ENCODE results near the gene BAIAP2L1. TPM values are rescaled to one million over a fixed set of nuclear protein-coding genes. Genes with fewer than 3 reads are reported as not detected.
A peak's percentile ranks its signal among the peaks of the same experiment; 100 is the strongest.

The BAIAP2L1 gene
- total and polyA plus RNA-seq, 2 donors (not counting 3 experiments of a cell fraction or from before 2014, with no cell fraction given) = 0.32 to 1.1 TPM

- no peak overlapping the region for H2AFZ ChIP-seq (ENCODE audit: low read depth, low read length)
- no peaks in the 10 kb centered on the region for H3K9me3 ChIP-seq (replicated peaks; ENCODE audit: control insufficient read depth, insufficient read depth, low read length)
- H3K9ac ChIP-seq (replicated peaks; ENCODE audit: extremely low read depth, insufficient read depth, low read length) = peak overlapping the region; percentile 13
- FAIRE-seq (no peak), DNase-seq (ENCODE audit: low read depth, low spot score) (no peak)
- no peaks in the 10 kb centered on the region for H3K27me3 ChIP-seq (ENCODE audit: control insufficient read depth in 2 of 2, insufficient read depth in 2 of 2, low read length in 2 of 2)
- ChIA-PET CTCF (interaction anchor here (1.2 to 2.9 kb wide), 2 partner anchors 19 to 265 kb away, joined by 3 to 6 read pairs; no protein-coding TSS in a partner anchor), POLR2A (no interaction called here)
- H3K36me3 ChIP-seq (ENCODE audit: control insufficient read depth in 2 of 2, extremely low read depth in 1 of 2, insufficient read depth in 2 of 2, low read length in 2 of 2) = peaks cover 2 to 36% of the 10 kb centered on the region in 2 experiments
- H3K9me1 ChIP-seq (replicated peaks; ENCODE audit: control insufficient read depth, extremely low read depth, insufficient read depth, low read length) = no peaks in the 10 kb centered on the region
- TF ChIP-seq MYC (IDR thresholded peaks at IDR 0.05; ENCODE audit: low read depth, low read length) (no peak), POLR2AphosphoS5 (IDR thresholded peaks at IDR 0.05; ENCODE audit: insufficient read depth, low read depth, low read length) (no peak), EZH2 (IDR thresholded peaks at IDR 0.05; ENCODE audit: borderline replicate concordance, low read depth, low read length, severe bottlenecking) (no peak), GATA2 (IDR thresholded peaks at IDR 0.05; ENCODE audit: insufficient read depth, insufficient read length, low read depth, low read length) (no peak), JUN (IDR thresholded peaks at IDR 0.05; ENCODE audit: borderline replicate concordance, insufficient read depth, insufficient read length, low read depth) (no peak)
- intact Hi-C loops (cut with micrococcal nuclease) = no loop called here
- H3K4me1 ChIP-seq (ENCODE audit: control insufficient read depth, extremely low read depth, insufficient read depth, low read length) = peaks cover 34% of the 10 kb centered on the region
- peak overlapping the region; percentile 63 for H3K27ac ChIP-seq (ENCODE audit: insufficient read depth, low read depth, low read length)
- no peak overlapping the region for H3K4me3 ChIP-seq (replicated peaks in 1 of 3; ENCODE audit: insufficient read depth in 1 of 3, low read depth in 1 of 3, low read length in 3 of 3)
- H3K79me2 ChIP-seq (ENCODE audit: control insufficient read depth, insufficient read depth, low read length) = peaks cover 87% of the 10 kb centered on the region
- BruUV-seq (replicated peaks) = no TSS peak
- peak overlapping the region; percentile 87 for H3K4me2 ChIP-seq (ENCODE audit: insufficient read depth, low read length)
- dilution Hi-C loops (cut with MboI; ENCODE audit: extremely low pct_ligation_motif_present, low sequenced_read_pairs) = no loop called here
- peaks cover 2% of the 10 kb centered on the region for H4K20me1 ChIP-seq (replicated peaks; ENCODE audit: control insufficient read depth, extremely low read depth, insufficient read depth, low read length)
Measured at GRCh38 chr7:98286093-98286539, 114.8 kb downstream of the BAIAP2L1 start.

GRCh38 chr7:98285157-98286092, 115.5 kb downstream of the BAIAP2L1 start:
- Histone ChIP-seq H3K27ac (ENCODE audit: insufficient read depth, low read depth, low read length) (peak overlapping the region; percentile 63), H3K4me1 (ENCODE audit: control insufficient read depth, extremely low read depth, insufficient read depth, low read length) (peaks cover 38% of the 10 kb centered on the region), H3K9me1 (replicated peaks; ENCODE audit: control insufficient read depth, extremely low read depth, insufficient read depth, low read length) (no peaks in the 10 kb centered on the region), H3K27me3 (ENCODE audit: control insufficient read depth in 2 of 2, insufficient read depth in 2 of 2, low read length in 2 of 2) (no peaks in the 10 kb centered on the region), H3K79me2 (ENCODE audit: control insufficient read depth, insufficient read depth, low read length) (peaks cover 83% of the 10 kb centered on the region), H4K20me1 (replicated peaks; ENCODE audit: control insufficient read depth, extremely low read depth, insufficient read depth, low read length) (peaks cover 2% of the 10 kb centered on the region), H3K9me3 (replicated peaks; ENCODE audit: control insufficient read depth, insufficient read depth, low read length) (no peaks in the 10 kb centered on the region), H2AFZ (ENCODE audit: low read depth, low read length) (no peak overlapping the region), H3K4me2 (ENCODE audit: insufficient read depth, low read length) (peak overlapping the region; percentile 87), H3K36me3 (ENCODE audit: control insufficient read depth in 2 of 2, extremely low read depth in 1 of 2, insufficient read depth in 2 of 2, low read length in 2 of 2) (peaks cover 2 to 32% of the 10 kb centered on the region in 2 experiments), H3K9ac (replicated peaks; ENCODE audit: extremely low read depth, insufficient read depth, low read length) (peak overlapping the region; percentile 28), H3K4me3 (replicated peaks in 1 of 3; ENCODE audit: insufficient read depth in 1 of 3, low read depth in 1 of 3, low read length in 3 of 3) (peak overlapping the region in 2 of 3 experiments; percentile 83 to 95)
- ChIA-PET POLR2A (no interaction called here), CTCF (interaction anchor here (1.2 to 2.9 kb wide), 4 partner anchors 18 to 460 kb away, joined by 3 to 6 read pairs (median 6); no protein-coding TSS in a partner anchor)
- dilution Hi-C loops (cut with MboI; ENCODE audit: extremely low pct_ligation_motif_present, low sequenced_read_pairs) = no loop called here
- TF ChIP-seq MYC (IDR thresholded peaks at IDR 0.05; ENCODE audit: low read depth, low read length) (no peak), MAX (IDR thresholded peaks at IDR 0.05; ENCODE audit: insufficient read depth, insufficient read length) (no peak), EZH2 (IDR thresholded peaks at IDR 0.05; ENCODE audit: borderline replicate concordance, low read depth, low read length, severe bottlenecking) (no peak), CTCF (IDR thresholded peaks at IDR 0.05; ENCODE audit: extremely low read depth in 1 of 2, insufficient read depth in 1 of 2, low read depth in 1 of 2, low read length in 2 of 2) (no peak), JUN (IDR thresholded peaks at IDR 0.05; ENCODE audit: borderline replicate concordance, insufficient read depth, insufficient read length, low read depth) (no peak), GATA2 (IDR thresholded peaks at IDR 0.05; ENCODE audit: insufficient read depth, insufficient read length, low read depth, low read length) (no peak), POLR2A (IDR thresholded peaks at IDR 0.05; ENCODE audit: low read depth, low read length) (no peak), FOS (IDR thresholded peaks at IDR 0.05; ENCODE audit: borderline replicate concordance, insufficient read depth, low read length) (no peak), POLR2AphosphoS5 (IDR thresholded peaks at IDR 0.05; ENCODE audit: insufficient read depth, low read depth, low read length) (no peak)
- FAIRE-seq = no peak
- intact Hi-C loops (cut with micrococcal nuclease) = no loop called here
- no TSS peak for BruUV-seq (replicated peaks)
- DNase-seq (ENCODE audit: low read depth, low spot score) = no peak

Data from endothelial cell of umbilical vein (primary cell).